GM23338 (cell line): ENCODE data around the gene SCAF4.

Experiments used
- CTCF ChIP-seq, 2 experiments: fragments of 200-600 bp in 1 of 2; sonication (generic) in 1 of 2; conservative IDR thresholded peaks; 2 replicates each; pipeline versions ENCODE4 v1.5.1 to v1.6.1; 2016 to 2017; ENCODE audit warnings: antibody characterized with exemption in 2 of 2, low read depth in 2 of 2, mild to moderate bottlenecking in 2 of 2, moderate library complexity in 1 of 2
- EZH2 ChIP-seq: fragments of 200-600 bp; sonication (generic); IDR thresholded peaks from one replicate; pipeline ENCODE4 v1.8.0; 2017; ENCODE audit warnings: antibody characterized with exemption, mild to moderate bottlenecking, low read depth; ENCODE audit not compliant: unreplicated experiment
- EZH2phosphoT487 ChIP-seq: fragments of 200-600 bp; sonication (generic); IDR thresholded peaks from one replicate; pipeline ENCODE4 v1.8.1; 2018; ENCODE audit warnings: antibody characterized with exemption; ENCODE audit not compliant: unreplicated experiment
- POLR2AphosphoS5 ChIP-seq: IDR thresholded peaks from 2 replicates; pipeline ENCODE4 v1.6.1; 2016; ENCODE audit warnings: antibody characterized with exemption, low read depth

DNA sequence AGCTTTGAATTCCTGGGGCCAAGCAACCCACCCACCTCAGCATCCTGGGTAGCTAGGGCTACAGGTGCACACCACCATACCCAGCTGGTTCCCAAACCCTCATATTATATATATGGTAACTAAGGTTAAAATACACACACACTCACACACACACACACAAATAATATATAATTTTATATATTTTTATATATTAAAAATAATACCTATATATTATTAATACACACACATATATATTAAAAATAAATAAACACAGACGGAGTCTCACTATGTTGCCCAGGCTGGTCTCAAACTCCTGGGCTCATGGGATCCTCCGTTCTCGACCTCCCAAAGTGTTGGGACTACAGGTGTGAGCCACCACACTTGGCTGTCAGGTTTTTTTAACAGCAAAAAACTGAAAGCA is 31.9 kb downstream of the SCAF4 start:
- TF ChIP-seq CTCF (conservative IDR thresholded peaks at IDR 0.05; ENCODE audit: low read depth in 2 of 2) (no peak), EZH2 (no peak), POLR2AphosphoS5 (no peak), EZH2phosphoT487 (no peak)
